ENCODE data around the gene C1QL1.

Gene C1QL1

DNA sequence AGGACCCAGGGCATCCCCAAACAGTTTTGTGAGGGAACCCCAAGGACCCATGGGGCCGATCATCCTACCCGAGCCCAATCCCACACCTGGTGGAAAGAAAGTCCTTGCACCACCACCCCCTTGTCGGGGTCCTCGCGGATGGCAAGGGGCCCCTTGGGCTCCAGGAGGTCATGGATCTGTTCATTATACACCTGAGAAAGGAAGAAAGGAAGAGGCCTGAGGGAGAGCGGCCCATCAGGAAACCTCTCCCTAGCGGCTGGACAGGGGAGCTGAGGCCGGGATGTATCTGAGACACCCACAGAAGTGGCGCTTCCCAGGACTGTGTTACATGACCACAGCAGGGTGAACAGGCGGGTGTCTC, 33.4 kb downstream of the C1QL1 start:
- TF ChIP-seq, protein P1, sequence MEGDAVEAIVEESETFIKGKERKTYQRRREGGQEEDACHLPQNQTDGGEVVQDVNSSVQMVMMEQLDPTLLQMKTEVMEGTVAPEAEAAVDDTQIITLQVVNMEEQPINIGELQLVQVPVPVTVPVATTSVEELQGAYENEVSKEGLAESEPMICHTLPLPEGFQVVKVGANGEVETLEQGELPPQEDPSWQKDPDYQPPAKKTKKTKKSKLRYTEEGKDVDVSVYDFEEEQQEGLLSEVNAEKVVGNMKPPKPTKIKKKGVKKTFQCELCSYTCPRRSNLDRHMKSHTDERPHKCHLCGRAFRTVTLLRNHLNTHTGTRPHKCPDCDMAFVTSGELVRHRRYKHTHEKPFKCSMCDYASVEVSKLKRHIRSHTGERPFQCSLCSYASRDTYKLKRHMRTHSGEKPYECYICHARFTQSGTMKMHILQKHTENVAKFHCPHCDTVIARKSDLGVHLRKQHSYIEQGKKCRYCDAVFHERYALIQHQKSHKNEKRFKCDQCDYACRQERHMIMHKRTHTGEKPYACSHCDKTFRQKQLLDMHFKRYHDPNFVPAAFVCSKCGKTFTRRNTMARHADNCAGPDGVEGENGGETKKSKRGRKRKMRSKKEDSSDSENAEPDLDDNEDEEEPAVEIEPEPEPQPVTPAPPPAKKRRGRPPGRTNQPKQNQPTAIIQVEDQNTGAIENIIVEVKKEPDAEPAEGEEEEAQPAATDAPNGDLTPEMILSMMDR (IDR thresholded peaks at IDR 0.05; ENCODE audit: control extremely low read depth, extremely low read depth, low read depth, missing control alignments), result no peak
- CTCF ChIA-PET, result interaction anchor here (2.6 kb wide), 1 partner anchor 15 kb away, joined by 13 read pairs; no protein-coding TSS in a partner anchor
- POLR2A ChIA-PET, result no interaction called here
- no peak for DNase-seq (ENCODE audit: extremely low spot score)

DNA sequence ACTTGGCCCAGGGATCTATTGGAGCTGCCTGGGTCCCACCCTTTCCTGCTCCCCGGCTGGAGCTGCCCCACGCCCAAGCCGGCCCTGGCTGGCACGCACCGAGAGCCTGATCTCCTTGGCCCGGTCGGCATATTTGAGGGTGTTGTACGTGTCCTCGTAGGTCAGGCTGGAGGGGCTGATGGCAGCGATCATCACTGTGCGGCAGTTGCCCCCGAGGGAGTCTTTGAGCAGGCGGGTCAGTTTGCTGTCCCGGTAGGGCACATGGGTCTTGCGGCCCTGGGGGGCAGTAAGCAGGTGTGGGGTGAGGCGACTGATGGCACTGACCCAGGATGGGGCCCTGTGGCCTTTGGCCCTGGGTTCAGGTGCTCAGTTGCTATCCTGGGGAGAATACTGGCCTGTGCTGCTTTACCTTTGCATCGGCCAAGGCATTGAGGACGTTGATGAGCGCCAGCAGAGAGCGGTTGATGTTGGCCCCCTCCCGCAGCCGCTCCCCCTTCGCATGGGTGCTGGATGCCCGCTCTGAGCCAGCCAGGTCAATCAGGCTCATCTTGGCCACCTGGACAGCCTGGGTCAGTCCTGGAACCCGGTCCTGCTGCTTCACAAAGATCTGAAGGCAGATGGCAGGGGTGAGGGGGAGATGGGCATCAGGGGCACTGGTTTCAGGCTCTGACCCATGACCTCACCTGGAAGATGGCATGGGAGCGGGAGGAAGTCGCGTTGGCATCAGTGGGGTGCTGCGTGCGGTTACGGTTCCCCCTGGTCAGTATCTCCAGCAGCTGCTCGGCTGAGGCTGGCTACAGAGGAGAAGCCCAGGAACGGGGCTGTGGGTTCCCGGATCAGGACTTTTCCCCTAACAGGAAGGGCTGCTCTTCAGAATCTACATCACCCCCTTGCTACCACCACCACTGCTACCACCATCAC, 34.0 kb downstream of the C1QL1 start:
- TF ChIP-seq, protein P1 (IDR thresholded peaks at IDR 0.05; ENCODE audit: control extremely low read depth, extremely low read depth, low read depth, missing control alignments), result no peak
- no peak for DNase-seq (ENCODE audit: extremely low spot score)
- POLR2A ChIA-PET, result no interaction called here
- CTCF ChIA-PET, result interaction anchor here (1.2 to 2.6 kb wide), 2 partner anchors 14 to 165 kb away, joined by 3 to 13 read pairs; no protein-coding TSS in a partner anchor

DNA sequence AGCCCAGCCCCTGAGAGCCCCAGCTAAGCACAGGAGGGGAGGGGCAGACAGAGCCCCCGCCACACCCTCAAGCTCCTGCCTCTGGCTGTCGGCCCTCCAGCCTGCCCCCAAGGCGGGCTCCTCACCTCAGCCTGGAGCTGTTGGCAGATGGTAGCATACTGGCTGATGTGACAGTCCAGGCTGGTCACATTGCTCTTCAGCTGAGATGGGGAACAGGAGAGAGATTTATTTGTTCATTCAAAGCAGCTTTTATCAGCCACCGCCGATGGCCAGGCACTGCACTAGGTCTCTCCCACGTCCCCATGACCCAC, 35.4 kb downstream of the C1QL1 start:
- TF ChIP-seq, protein P1 (IDR thresholded peaks at IDR 0.05; ENCODE audit: control extremely low read depth, extremely low read depth, low read depth, missing control alignments), result no peak
- ChIA-PET POLR2A (interaction anchor here (0.7 kb wide), 1 partner anchor 608 kb away, joined by 3 read pairs; no protein-coding TSS in a partner anchor), CTCF (interaction anchor here (0.9 to 4.4 kb wide), 9 partner anchors 9 to 203 kb away, joined by 3 to 45 read pairs (median 4); partner anchors contain the start of gene ACBD4)
- no peak for DNase-seq (ENCODE audit: extremely low spot score)

DNA sequence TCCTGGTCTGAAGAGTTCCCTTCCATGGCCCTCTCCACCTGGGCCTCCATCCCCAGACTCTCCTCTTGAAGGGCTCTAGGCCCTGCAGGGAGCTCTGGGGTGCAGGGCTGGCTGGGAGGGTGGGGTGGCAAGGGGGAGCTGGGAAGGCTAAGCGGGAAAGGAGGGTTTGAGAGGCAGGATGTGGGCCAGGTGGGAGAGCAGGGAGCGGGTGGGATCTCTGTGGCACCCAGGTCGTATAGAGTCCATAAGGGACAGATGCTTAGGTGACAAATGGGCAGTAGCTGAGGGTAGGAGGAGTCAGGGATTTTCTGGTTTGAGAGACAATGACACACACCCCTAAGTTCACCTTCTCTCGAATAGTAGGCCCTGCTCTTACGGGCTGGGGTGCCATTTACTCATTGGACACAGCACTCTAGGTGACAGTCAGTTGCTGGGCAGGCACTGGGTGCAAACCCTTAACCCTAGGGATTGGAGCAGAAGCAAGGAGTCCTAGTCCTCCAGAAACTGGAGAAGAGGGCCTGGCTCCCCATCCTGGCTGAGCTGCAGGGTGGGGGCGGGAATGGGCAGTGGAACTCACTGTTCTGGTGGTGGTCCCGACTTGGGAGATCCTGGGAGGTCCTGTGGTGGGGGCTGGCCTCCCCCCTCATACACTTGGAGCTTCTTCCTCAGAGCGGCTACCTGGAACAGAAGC, 35.9 kb downstream of the C1QL1 start:
- TF ChIP-seq, protein P1 (IDR thresholded peaks at IDR 0.05; ENCODE audit: control extremely low read depth, extremely low read depth, low read depth, missing control alignments), result no peak
- ChIA-PET CTCF (interaction anchor here (0.9 to 4.4 kb wide), 10 partner anchors 10 to 203 kb away, joined by 3 to 45 read pairs (median 4); partner anchors contain the start of gene ACBD4), POLR2A (interaction anchor here (0.6 kb wide), 1 partner anchor 62 kb away, joined by 5 read pairs; no protein-coding TSS in a partner anchor)
- DNase-seq (ENCODE audit: extremely low spot score), result no peak

DNA sequence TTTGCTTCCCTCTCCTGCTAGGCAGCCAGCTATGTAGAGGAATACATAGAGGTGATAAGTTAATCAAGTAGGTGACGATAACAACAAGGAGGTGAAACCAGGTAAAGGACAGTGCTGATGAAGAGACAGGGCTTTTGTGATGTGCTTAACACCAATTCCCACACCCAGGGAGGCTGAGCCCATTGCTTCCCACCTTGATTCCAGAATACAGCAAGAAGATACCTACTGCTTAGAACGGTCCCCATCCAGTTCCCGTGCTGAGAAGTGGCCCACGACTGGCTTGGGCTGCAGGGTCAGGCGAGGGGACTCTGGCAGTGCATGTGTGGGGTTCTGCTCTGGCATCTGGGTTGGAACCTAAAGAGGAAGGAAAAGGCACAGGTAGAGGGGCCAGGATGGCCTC, 36.7 kb downstream of the C1QL1 start:
- CTCF ChIA-PET, result interaction anchor here (1.4 to 4.4 kb wide), 6 partner anchors 10 to 204 kb away, joined by 4 to 45 read pairs (median 6); partner anchors contain the start of gene ACBD4
- DNase-seq (ENCODE audit: extremely low spot score), result no peak
- POLR2A ChIA-PET, result interaction anchor here (0.6 kb wide), 1 partner anchor 63 kb away, joined by 5 read pairs; no protein-coding TSS in a partner anchor
- TF ChIP-seq, protein P1 (IDR thresholded peaks at IDR 0.05; ENCODE audit: control extremely low read depth, extremely low read depth, low read depth, missing control alignments), result no peak

DNA sequence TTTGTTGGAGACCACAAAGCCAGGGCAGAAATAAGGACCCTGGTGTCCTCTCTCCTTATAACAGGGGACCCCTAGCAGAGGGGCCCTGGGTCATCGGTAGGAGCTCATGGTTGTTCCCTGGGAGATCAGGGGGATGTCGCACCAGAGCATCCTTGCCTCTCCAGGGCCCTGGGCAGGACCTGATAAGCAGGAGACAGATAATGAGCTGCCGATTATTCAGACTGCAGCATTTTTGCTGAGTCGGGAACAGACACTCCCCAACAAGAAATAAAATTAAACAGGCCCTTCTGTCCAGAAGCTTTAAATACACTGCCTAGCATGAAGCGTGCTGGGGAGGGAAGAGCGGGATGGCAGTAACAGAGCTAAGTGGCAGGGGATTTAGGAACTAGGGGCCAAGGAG, 37.4 kb downstream of the C1QL1 start:
- POLR2A ChIA-PET, result no interaction called here
- TF ChIP-seq, protein P1 (IDR thresholded peaks at IDR 0.05; ENCODE audit: control extremely low read depth, extremely low read depth, low read depth, missing control alignments), result no peak
- CTCF ChIA-PET, result interaction anchor here (2.9 to 4.4 kb wide), 2 partner anchors 11 kb away, joined by 13 to 45 read pairs; no protein-coding TSS in a partner anchor
- no peak for DNase-seq (ENCODE audit: extremely low spot score)

Data from GM10248 (cell line).